Measurements from ENCODE around the gene GALNT2. TPM values are rescaled to one million over a fixed set of nuclear protein-coding genes. Genes with fewer than 3 reads are reported as not detected.

Gene GALNT2
- total RNA-seq, 4 donors from 2014 or later, result 41.7 to 56.4 (median 50.7) TPM

DNA sequence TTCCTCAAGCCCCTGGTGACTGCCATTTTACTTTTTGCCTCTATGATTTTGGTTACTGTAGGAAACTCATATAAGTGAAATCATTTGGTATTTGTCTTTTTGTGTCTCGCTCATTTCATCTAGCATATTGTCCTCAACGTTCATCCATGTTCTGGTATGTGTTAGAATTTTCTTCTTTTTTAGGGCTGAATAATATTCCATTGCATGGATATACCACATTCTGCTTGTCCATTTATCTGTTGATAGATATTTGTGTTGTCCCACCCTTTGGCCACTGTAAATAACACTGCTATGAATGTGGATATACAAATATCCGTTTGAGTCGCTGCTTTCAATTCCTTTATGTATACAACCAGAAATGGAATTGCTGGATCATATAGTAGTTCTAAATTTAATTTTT, 4.5 kb upstream of the GALNT2 start:
- TF ChIP-seq, protein P1, sequence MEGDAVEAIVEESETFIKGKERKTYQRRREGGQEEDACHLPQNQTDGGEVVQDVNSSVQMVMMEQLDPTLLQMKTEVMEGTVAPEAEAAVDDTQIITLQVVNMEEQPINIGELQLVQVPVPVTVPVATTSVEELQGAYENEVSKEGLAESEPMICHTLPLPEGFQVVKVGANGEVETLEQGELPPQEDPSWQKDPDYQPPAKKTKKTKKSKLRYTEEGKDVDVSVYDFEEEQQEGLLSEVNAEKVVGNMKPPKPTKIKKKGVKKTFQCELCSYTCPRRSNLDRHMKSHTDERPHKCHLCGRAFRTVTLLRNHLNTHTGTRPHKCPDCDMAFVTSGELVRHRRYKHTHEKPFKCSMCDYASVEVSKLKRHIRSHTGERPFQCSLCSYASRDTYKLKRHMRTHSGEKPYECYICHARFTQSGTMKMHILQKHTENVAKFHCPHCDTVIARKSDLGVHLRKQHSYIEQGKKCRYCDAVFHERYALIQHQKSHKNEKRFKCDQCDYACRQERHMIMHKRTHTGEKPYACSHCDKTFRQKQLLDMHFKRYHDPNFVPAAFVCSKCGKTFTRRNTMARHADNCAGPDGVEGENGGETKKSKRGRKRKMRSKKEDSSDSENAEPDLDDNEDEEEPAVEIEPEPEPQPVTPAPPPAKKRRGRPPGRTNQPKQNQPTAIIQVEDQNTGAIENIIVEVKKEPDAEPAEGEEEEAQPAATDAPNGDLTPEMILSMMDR (IDR thresholded peaks at IDR 0.05; ENCODE audit: low read depth), result no peak

DNA sequence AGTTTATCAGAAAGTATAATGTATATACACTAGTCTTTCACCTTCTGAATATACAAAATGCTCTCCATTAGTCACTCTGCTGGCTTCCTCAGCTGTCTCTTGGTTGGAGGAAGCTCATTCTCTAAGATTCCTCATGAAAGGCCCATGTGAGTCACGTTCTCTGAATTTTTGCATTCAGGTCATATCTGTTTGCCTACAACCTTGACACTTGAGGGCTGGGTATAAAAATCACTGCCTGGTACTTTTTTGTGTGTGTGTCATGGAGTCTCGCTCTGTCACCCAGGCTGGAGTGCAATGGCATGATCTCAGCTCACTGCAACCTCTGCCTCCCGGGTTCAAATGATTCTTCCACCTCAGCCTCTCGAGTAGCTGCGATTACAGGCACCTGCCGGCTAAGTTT, 2.8 kb upstream of the GALNT2 start:
- TF ChIP-seq, protein P1 (IDR thresholded peaks at IDR 0.05; ENCODE audit: low read depth), result no peak

DNA sequence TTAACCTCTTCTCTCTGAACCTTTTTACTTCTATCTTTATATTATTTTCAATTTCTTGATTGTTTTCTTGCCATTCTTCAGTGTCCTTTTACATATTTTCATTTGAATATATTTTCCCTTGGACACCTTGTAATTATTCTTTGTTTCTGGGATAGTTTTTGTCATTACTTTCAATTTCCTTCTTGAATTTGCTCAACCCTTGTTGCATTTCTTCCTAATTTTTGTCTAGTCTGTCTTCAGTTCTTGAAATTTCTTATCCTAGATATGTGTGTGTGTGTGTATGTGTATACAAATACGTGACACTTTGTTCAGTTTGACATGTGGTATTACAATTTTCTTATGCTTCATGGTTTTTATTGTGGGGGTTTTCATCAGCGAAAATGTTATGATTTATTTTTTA, 1.9 kb upstream of the GALNT2 start:
- TF ChIP-seq, protein P1 (IDR thresholded peaks at IDR 0.05; ENCODE audit: low read depth), result no peak

DNA sequence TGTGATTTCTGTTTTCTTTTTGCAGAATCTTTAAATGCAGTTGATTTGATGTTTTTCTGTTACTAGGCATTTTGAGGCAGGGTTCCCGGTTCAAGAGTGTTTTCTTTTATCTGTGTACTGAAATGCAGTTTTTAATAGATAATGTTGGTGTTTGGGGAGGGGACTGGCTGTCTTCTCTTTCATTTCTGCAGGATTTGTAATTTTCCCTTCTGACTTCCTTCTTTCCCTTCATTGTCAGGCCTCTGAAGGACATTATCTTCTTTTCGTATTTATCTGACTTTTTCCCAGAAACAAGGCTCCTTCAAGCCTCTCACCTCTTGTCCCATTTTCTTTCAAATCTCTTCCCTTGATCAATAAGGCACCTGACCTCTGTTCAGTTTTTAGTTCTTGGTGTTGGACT, 1.5 kb upstream of the GALNT2 start:
- TF ChIP-seq, protein P1 (IDR thresholded peaks at IDR 0.05; ENCODE audit: low read depth), result no peak

DNA sequence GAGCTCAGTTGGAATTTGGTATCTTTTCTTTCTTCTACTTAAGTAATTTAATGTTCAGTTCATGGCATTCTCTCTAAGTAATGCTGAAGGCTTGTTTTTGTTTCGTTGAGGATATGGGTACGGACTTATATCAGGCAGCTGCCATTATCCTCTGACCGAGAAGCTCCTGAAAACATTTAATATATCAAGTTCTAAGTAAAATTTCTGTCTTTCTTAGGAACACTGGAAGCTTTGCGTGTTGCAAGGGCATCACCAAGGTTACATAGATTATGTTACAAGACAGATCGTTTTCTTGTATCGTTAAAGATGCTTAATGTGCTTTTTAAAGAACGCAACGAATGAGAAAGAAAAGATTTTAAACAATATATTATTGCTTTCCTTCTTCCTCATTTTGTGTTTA, 1.0 kb upstream of the GALNT2 start:
- TF ChIP-seq, protein P1 (IDR thresholded peaks at IDR 0.05; ENCODE audit: low read depth), result no peak

DNA sequence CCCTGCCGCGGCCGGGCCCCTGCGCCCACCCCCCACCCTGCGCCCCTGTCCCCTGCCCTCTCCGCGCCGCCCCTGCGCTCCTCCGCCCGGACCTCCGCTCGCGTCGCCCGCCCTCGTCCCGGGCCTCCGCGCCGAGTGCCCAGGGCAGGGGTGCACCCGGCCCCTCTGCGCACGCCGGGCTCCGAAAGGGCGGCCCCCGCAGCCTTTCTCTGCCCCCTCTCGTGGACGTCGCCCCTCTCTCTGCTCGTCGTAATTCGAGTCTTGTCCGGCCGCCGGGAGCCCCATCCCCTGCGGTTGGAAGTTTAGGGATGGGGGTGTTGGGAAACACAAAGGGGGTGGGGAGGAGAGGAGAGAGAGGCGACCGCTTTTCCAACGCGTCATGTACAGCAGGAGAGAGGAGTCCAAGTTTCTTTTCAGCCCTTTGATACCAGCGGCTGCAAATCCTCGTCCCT, 407 bp downstream of the GALNT2 start:
- TF ChIP-seq, protein P1 (IDR thresholded peaks at IDR 0.05; ENCODE audit: low read depth), result no peak

DNA sequence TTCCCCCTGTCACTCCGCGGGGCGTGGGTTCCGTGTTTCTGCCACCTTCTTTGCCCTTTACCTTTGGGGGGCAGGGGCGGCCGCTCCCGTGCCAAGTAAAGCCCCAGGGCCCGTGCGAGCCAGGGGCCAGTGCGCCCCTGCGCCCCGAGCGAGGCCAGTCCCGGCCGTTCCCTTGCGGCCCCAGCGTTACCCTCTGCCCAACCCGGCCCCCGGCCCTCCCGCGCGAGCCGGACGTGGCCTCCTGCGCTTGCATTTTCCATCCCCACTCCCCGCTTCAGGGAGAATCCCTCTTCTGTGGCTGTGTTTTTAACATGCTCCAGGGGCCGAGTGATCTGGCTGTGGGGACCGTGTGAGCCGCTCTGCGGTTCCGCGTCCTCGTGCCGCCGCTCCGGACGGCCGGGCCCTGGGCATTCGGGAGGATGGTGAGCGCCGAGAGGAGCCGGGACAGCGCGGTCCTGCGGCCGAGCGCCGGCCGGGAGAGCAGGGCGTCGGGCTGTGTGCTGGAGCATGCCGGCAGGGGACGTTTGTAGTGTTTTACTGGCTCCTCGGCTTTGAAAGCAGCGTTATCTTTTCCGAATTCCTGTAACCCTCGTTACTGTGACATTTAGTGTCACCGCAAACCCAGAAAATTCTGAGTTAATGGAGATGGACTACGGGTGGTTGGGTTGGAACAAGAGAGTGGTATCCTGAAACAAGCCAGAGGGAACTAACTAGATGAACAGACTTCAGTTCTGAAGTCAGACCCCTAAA, 1.0 kb downstream of the GALNT2 start:
- TF ChIP-seq, protein P1 (IDR thresholded peaks at IDR 0.05; ENCODE audit: low read depth), result no peak

Measured in subcutaneous adipose tissue (tissue), 4 donors.